ENCODE results near the gene HERC5.
"Not testable (repeated sequence)": the region's sequence is repeated elsewhere in the genome, so short reads cannot be mapped to it uniquely, and the experiment has no call there.

The HERC5 gene

DNA sequence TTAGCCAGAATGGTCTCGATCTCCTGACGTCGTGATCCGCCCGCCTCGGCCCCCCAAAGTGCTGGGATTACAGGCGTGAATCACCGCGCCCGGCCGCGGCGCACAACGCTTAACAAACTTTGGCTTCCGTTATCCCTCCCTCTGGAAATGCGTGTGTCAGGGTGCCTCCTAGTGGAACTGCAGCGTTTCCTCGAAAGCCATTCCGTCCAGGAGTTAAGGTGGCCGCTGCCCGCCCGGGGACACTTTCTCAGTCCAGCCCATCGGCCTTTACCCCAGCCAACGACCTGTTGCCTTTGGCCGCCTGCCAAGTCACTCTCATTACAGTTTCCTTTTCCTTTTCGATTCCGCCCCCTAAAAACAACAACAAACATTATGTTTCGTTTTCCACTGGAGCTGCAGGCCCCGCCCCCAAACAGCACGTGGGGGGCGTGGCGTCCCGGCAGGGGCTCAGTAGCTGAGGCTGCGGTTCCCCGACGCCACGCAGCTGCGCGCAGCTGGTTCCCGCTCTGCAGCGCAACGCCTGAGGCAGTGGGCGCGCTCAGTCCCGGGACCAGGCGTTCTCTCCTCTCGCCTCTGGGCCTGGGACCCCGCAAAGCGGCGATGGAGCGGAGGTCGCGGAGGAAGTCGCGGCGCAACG lies at the start of gene HERC5:
HERC5 (plus strand) TSS at position 450 of the 637 bp plus-strand sequence; CDS start at position 601, 151 bp downstream.
- peak; percentile 84 for DNase-seq (ENCODE audit: low read depth)

DNA sequence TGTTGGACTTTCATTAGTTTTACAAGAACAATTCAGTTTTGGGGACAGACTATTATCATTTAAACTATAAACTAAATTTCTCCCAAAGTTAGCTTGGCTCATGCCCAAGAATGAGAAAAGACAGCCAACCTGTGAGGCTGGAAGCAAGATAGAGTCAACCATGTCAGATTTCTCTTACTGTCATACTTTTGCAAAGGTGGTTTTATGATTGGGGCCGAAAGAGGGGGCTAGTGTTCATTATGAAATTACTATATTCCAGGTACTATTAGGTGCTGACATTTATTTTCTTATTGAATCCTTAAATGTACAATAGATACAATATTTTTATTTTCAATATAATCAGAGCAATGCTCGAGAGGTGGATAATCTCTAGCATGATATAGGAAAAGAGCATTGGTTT lies 47.7 kb upstream of the HERC5 start:
- DNase-seq (ENCODE audit: low read depth) = no peak

DNA sequence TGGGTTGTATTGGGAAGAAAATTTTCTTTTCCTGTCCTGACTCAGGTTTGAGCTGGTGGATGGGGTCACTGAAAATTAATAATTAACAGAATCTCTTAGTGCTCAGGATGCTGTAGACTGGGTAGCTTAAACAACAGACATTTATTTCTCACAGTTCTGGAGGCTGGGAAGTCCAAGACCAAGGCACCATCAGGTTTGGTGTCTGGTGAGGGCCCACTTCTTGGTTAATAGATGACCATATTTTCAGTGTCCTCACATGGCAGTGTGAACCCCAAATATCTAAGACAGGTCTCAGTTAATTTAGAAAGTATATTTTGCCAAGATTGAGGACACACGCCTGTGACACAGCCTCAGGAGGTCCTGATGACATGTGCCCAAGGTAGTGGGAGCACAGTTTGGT lies 47.1 kb upstream of the HERC5 start:
- DNase-seq (ENCODE audit: low read depth) = no peak

DNA sequence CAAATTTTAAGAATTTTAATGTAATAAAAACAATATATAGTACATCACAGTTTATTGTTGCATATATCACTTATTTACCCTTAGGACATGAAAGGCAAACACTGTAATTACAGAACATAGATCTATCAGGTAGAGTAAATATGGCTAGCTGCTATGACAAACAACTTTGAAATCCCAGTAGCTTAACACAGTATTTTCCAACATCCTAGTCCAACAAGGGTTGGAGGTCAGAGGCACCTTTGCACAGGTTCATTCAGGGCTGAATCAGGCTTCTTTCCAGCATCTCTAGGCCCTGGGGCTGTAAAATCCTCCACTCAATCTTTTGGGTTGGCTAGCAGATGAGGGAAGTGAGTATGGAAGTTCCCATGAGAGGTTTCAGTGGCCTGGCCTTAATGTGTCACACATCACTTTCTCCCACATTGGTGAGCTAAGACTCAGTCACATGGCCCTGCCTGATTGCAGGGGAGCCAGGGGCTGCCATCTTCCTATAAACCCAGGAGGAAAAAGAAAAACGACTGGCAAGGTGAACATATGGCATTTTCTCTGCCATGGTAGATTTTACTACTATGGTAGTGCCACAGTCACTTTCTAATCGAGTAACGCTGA lies 45.3 kb upstream of the HERC5 start:
- DNase-seq (ENCODE audit: low read depth) = no peak

DNA sequence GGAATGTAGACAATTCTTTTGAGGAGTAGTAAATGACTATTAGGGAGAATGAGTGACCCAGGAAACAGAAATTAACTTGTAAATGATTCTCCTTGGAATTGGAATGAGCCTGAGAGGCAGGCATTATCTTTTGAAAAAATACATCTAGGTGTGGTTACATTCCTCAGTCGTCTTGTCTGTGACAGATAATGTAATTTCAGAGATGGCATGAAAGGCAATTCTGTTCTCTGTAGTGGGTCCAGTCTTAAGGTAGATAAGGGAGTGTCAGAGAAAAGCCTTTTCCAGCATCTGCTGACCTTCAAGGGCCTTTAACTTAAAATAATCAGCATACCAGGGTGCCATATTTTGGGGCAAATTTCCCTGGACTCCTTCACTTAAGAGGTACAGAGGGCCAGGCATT lies 43.1 kb upstream of the HERC5 start:
- no peak for DNase-seq (ENCODE audit: low read depth)

DNA sequence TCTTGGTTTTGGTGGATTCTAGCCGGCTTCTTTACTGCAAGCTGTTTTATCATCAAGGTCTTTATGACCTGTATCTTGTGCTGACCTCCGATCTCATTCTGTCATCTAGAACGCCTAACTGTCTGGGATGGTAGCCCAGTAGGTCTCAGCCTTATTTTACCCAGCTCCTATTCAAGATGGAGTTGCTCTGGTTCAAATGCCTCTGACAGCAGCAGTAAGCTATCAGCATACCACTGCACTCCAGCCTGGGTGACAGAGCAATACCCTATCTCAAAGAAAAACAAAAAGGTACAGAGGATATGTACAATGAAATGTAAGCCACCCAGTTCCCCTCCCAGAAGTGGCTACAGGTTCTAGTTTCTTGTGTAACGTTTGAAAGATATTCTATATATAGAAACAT lies 42.2 kb upstream of the HERC5 start:
- DNase-seq (ENCODE audit: low read depth) = no peak

DNA sequence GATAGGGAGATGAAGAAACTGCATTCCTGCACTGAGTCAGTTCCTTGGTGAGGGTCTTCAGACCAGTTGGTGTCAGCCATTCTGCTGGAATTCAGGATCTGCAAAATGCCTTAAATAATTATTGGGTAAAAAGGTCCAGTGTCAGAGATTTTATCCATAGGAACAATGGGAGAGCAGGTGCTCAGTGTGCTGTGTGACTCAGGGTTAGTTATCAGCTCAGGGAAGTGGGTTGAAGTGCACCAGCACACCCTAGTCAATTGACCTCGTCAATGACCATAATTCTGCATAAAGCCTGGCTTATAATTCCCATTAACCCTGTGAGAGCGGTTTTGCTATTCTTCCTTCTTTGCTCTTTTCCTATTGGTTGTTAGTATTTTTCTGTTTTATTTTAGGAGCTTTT lies 40.9 kb upstream of the HERC5 start:
- DNase-seq (ENCODE audit: low read depth) = no peak

DNA sequence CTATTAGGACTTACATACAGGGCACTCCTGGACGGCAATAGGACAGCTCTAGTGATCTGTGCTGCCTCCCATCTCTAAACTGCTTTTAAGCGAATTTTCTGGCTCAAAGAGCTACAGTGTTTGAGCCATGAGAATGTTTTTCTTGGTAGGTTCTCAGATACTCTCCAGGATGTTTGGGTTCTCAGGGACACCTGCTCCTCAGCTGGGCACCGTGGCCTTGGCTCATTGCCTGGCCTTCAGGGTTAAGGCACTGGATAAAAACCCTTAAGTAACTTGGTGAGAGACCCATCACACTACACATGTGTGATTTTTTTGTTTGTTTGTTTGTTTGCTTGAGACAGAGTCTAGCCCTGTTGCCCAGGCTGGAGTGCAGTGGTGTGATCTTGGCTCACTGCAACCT lies 38.5 kb upstream of the HERC5 start:
- no peak for DNase-seq (ENCODE audit: low read depth)

DNA sequence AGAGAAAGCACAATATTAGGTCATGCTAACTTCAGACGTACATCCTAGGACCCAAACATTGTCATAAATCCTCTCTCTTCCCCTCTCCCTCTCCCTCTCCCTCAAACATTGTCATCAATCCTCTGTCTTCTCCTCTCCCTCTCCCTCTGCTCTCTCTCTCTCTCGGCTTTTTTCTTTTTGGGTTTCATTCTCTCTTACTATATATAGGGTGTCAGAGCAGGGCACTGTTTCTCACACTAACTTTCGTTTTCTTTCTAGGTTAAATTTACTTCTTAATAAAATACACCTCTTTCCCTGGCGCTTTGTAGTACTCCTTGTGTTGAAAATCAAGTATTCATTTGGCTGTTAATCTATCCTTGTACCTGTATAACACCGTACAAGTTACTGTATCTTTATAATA lies 37.0 kb upstream of the HERC5 start:
- no peak for DNase-seq (ENCODE audit: low read depth)

DNA sequence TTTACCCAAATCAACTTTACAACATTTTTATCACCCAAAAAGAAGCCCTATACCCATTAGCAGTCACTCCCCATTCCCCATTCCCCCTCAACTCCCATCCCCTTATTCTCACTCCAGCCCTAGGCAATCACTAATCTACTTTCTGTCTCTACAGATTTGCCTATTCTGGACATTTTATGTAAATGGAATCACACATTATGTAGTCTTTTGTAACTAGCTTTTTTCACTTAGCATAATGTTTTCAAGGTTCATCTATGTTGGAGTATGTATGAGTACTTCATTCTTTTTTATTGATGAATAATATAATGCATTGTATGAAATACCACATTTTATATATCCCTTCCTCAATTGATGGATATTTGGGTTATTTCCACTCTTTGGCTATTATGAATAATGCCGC lies 36.1 kb upstream of the HERC5 start:
- DNase-seq (ENCODE audit: low read depth) = no peak

DNA sequence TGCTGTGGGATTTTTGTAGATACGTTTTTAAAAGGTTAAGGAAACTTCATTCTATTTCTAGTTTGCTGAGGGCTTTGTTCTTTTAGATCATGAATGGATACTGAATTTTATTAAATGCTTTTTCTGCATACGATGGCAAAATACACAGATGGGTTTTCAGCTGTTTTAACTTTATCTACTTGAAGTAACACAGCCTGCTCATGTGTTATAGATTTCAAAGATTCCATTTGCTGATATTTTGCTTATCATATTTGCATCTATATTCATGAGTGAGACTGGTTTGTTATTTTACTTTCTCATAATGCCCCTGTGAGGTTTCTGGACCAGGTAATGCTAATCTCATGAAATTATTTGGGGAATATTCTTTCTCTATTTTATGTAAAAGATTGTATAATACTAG lies 34.5 kb upstream of the HERC5 start:
- no peak for DNase-seq (ENCODE audit: low read depth)

DNA sequence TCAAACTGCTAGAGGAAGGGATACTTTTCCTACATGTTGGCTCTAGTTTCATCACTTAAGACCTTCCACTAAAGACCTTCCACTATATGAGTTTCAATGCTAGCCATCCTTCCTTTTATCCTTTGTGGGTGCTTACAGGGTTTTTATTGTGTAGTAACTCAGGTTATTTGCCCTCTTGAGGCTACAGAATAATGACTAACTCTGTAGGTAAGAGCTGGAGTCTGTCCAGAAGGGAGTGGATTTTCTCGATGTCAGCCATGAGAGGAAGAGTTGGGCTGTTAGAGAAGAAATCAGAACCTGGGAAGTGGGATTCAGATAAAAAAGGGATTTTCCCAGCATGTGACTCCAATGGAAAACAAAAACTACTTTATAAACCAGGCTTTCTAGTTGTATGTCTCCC lies 27.5 kb upstream of the HERC5 start:
- DNase-seq (ENCODE audit: low read depth) = no peak

DNA sequence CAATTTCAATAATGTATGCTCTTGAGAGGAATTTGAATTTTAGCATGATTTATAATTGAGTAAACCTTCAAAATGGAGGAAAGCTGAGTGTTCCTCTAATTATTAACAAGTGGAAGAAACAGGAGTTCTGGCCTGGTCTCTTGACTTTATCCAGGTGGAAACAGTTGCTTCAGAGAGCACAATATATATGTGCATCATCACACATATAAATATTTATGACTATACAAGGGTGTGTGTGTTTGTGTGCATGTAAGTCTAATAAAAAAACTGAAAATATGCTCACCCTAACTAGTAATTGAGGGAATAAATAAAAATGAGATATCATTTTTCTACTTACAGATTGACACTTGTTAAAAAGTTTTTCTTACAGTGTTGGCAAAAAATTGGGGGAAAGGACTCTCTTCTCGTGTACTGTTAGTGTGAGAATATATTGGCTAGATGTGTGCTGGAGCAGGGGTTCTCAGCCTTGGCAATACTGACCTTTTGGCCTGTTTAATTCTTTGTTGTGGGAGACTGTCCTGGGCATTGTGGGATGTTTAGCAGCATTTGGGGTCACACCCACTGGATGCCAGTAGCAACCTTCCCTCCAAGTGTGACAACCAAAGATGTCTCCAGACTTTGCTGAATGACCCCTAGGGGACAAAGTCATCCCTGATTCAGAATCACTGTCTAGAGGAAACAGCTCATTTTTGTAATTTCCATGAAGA lies 20.8 kb upstream of the HERC5 start:
- DNase-seq (ENCODE audit: low read depth) = no peak

DNA sequence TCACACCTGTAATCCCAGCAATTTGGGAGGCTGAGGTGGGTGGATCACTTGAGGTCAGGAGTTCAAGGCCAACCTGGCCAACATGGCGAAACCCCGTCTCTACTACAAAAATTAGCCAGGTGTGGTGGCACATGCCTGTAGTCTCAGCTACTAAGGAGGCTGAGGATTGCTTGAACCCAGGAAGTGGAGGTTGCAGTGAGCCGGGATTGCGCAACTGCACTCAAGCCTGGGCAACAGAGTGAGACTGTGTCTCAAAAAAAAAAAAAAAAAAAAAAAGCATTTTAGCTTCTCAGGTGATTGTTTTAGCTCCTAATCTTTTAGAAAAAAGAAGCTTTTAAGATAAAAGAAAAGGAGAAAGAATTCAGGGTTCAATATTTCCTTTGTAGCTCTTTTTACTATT lies 19.0 kb upstream of the HERC5 start:
- not testable (repeated sequence) for DNase-seq (ENCODE audit: low read depth)

DNA sequence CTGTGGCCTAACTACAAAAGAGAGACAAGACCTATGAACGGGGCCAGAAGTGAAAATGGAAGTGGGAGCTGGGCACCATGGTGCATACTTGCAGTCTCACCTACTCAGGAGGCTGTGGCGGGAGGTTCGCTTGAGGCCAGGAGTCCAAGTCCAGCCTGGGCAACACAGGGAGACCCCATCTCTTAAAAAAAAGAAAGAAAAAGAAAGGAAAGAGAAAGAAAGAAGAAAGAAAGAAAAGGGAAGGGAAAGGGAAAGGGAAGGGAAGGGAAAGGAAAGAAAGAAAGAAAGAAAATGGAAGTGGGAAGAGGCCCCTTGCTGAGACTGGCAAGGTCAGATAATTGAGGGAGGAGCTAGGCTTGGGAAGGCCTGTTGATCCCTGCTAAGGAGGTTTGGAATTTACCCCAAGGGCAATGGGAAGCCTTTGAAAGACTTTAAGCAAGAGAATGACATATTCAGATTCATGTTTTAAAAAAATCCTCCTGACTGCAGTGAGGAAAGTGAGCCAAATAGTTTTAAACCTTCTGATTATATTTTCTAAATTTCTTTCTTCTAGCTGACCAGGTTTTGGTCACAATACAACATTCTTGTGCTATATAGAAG lies 17.7 kb upstream of the HERC5 start:
- DNase-seq (ENCODE audit: low read depth) = no peak

DNA sequence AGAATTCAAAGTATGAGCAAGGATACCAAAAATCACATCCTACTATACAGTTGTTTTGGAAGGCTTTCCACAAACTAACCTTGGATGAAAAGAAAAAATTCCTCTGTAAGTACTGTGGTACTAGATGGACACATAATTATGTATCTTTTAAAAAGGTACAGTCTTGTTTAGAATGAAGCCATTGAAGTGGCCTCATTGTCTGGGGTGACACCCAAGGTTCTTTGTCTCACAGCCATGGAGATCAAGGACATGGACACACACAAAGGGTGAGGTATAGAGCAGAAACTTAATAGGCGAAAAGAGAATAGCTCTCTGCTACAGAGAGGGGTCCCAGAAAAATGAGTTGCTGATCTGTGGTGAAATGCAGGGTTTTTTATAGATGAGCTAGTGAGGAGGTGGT lies 16.8 kb upstream of the HERC5 start:
- DNase-seq (ENCODE audit: low read depth) = no peak

DNA sequence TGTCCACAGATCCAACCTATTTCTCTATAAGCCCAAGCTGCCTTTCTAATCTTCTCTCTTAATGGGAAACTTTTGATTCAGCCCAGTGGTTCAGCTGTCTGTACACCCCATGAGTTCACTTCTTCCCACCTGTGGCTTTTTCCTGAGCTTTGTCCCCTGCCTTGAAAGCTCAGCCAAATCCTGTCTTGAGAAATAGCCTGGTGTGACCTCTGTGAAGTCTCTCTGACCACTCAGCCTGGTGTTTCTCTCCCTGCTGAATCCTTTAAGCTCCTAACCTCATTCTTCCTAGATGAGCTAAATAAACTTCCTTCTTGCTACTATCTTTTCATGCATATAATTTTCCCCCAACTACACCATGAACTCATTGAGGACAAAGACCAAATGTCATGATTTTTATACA lies 15.2 kb upstream of the HERC5 start:
- DNase-seq (ENCODE audit: low read depth) = no peak

DNA sequence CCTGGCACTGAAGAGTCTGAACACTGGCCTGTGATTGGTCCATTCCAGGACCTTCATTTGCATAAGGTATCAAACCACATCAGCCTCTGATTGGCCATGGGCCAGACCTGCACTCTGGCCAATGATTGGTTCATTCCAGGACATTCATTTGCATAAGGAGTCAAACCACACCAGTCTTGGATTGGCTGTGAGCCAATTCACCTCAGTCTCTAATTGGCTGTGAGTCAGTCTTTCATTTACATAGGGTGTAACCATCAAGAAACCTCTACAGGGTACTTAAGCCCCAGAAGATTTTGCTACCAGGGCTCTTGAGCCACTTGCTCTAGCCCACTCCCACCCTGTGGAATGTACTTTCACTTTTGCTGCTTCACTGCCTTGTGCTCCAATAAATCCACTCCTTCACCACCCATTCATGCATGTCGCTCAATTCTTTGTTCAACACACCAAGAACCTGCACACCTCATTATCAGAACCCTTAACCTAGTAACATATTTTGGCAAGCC lies 14.2 kb upstream of the HERC5 start:
- DNase-seq (ENCODE audit: low read depth) = no peak

DNA sequence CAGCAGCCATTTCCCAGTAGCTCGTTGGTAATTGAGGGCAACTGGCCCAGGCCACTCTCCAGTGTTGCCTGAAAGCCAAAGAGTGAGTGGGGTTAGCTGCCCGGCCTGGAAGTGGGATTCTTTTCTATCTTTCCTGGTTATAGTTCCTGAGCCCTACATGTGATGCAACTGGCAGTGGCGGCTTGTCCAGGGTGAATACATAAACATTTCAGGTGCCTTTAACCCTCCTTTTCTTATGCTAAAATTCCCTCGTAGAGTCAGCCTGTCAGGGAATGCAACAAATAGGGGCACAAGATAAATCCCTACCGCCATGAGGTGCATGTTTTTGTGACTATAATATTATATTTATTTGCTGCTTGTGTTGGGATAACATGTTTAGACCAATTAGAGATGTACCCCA lies 13.4 kb upstream of the HERC5 start:
- DNase-seq (ENCODE audit: low read depth) = no peak

DNA sequence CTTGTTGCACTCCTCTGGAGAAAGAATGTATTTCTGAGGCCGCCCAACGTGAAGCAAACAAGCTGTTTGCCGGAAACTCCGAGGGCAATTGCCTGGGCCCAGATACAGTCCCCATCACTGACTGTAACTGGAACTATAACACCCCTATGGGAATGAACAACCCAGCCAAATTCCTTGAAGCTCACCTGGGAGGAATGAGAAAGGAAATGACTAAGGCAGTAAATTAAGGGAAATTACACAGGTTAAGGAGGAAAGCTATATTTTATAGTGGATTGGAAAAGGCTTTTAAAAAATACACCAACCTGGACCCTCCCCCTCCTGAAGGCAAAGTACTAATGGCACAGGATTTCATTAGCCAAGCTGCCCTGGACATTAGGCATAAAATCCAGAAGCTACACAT lies 11.7 kb upstream of the HERC5 start:
- DNase-seq (ENCODE audit: low read depth) = no peak

DNA sequence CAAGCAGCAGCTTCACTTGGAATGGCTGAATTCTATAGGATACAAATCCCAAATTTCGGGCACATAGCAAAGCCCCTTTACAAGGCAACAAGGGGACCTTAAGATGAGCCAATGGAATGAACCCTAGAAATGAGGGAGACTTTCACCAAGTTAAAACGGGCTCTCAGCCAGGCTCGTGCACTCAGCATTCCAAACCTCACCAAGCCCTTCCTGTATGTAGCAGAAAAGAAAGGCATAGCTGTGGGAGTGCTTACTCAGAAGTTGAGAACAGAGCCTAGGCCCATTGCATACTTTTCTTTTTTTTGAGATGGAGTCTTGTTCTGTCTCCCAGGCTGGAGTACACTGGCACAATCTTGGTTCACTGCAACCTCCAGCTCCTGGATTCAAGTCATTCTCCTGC lies 10.8 kb upstream of the HERC5 start:
- no peak for DNase-seq (ENCODE audit: low read depth)

DNA sequence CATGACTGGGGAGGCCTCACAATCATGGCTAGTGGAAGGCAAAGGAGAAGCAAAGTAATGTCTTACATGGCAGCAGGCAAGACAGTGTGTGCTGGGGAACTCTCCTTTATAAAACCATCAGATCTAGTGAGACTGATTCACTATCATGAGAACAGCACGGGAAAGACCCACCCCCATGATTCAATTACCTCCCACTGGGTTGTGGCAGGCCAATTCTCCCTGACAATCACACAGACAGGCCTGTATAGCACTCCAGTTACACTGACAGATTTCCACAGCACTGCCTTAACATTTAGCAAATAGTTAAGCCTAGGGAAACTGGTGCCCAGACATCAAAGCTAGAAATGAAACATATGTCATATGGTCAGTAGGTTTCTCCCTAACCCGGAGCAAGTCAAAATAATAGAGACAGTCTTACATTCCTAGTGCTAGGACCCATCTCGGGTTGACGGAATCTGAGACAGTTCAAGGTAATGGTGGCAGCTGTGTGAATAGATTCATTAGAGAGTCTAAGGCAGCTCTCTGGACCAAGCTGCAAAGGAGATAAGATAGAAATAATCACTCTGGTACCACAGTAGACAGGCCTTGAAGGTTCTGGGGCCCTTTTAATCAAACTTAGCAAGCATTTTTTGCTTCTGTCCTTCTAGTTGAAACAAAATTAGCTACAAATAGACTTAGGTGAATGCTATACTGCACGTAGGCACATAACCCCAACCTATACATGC lies 9.4 kb upstream of the HERC5 start:
- DNase-seq (ENCODE audit: low read depth) = no peak

All from stimulated activated CD8-positive, alpha-beta memory T cell treated with anti-CD3 and anti-CD28 coated beads, Interleukin-12 subunit alpha, Interleukin-12 subunit beta, amount 100 ng/mL, for 4 hours (primary cell).